Activated CD4-positive, alpha-beta memory T cell treated with anti-CD3 and anti-CD28 coated beads for 36 hours (primary cell): ENCODE measurements around the gene ASXL1. TPM values are rescaled to one million over a fixed set of nuclear protein-coding genes. Genes with fewer than 3 reads are reported as not detected.
"Not testable (repeated sequence)": the region's sequence is repeated elsewhere in the genome, so short reads cannot be mapped to it uniquely, and the experiment has no call there.

Experiments used
- CTCF ChIA-PET: fragments of 350-600 bp; sonication (Branson Sonifier 250); formaldehyde crosslinking; loops from one replicate; lab custom pipeline; 2021; ENCODE audit warnings: antibody characterized with exemption, inconsistent platforms; lab: Charles Lee
- POLR2A ChIA-PET: fragments of 350-600 bp; sonication (Branson Sonifier 250); formaldehyde crosslinking; loops from one replicate; lab custom pipeline; 2021; ENCODE audit warnings: antibody characterized with exemption; lab: Charles Lee
- DNase-seq: peaks from one replicate; pipeline ENCODE4 v3.0.0-alpha.2; 2020
- H3K27ac Mint-ChIP-seq: one replicate; pipeline ENCODE4 v1.8.0; 2021; ENCODE audit warnings: mixed read lengths
- H3K27me3 Mint-ChIP-seq: one replicate; pipeline ENCODE4 v1.8.0; 2021; ENCODE audit warnings: mixed read lengths
- H3K36me3 Mint-ChIP-seq: one replicate; pipeline ENCODE4 v1.8.0; 2021; ENCODE audit warnings: mixed read lengths
- H3K4me1 Mint-ChIP-seq: one replicate; pipeline ENCODE4 v1.8.0; 2021; ENCODE audit warnings: low read depth, mixed read lengths
- H3K4me3 Mint-ChIP-seq: one replicate; pipeline ENCODE4 v1.8.0; 2021; ENCODE audit warnings: mild to moderate bottlenecking, mixed read lengths
- H3K9me3 Mint-ChIP-seq: one replicate; pipeline ENCODE4 v1.8.0; 2021; ENCODE audit warnings: mixed read lengths
- intact Hi-C: fragments of 100-400 bp; cut with micrococcal nuclease; formaldehyde crosslinking; loops from one replicate; pipeline ENCODE4 v1.15.1; 2023
- total RNA-seq, 2 experiments: library from RNA; stranded (reverse); gene quantifications; one replicate each; pipeline ENCODE4 v1.2.3, GENCODE V29; 2021

Gene ASXL1
- total RNA-seq, 2 experiments from 2014 or later = 141 to 147 TPM

DNA sequence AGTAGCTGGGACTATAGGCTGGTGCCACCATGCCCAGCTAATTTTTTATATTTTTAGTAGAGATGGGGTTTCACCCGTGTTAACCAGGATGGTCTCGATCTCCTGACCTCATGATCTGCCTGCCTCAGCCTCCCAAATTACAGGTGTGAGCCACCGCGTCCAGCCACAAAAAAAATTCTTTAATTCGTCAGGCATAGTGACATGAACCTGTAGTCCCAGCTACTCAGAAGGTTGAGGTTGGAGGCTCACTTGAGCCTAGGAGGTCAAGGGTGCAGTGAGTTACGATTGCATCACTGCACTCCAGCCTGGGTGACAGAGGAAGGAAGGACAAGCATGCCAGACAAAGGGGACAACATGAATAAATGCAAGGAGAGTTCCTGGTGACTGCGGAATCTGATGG, 19.5 kb upstream of the ASXL1 start:
- intact Hi-C loops = no loop called here
- ChIA-PET CTCF (no interaction called here), POLR2A (no interaction called here)
- peaks cover 31% of the 10 kb centered on the region for H3K4me1 Mint-ChIP-seq
- peaks cover 29% of the 10 kb centered on the region for H3K36me3 Mint-ChIP-seq
- no peaks in the 10 kb centered on the region for H3K9me3 Mint-ChIP-seq
- H3K4me3 Mint-ChIP-seq = no peak overlapping the region
- H3K27ac Mint-ChIP-seq = no peak overlapping the region
- DNase-seq = no peak
- H3K27me3 Mint-ChIP-seq = no peaks in the 10 kb centered on the region

DNA sequence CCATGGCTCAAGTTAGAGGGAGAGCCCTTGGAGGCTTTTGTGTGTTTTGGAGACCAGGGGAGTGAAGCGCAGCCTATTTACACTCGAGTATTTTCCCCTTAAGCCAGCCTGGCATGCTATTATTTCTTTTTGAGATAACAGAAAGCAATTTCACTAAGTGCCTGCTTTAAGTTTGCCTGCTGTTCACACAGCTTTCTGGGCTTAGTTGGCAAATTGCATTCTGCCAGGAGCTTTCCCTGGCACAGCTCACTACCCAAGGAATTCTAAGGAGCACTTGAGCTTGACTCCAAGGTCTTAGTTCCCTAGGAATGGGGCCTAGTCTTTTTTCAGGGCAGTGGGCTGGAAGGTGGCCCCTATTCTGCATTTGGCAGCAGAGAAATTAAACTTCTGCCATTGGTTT, 19.0 kb upstream of the ASXL1 start:
- ChIA-PET CTCF (no interaction called here), POLR2A (no interaction called here)
- no peak overlapping the region for H3K4me3 Mint-ChIP-seq
- H3K36me3 Mint-ChIP-seq = peaks cover 26% of the 10 kb centered on the region
- intact Hi-C loops = no loop called here
- H3K9me3 Mint-ChIP-seq = no peaks in the 10 kb centered on the region
- no peak for DNase-seq
- H3K27ac Mint-ChIP-seq = no peak overlapping the region
- H3K27me3 Mint-ChIP-seq = no peaks in the 10 kb centered on the region
- H3K4me1 Mint-ChIP-seq = peaks cover 27% of the 10 kb centered on the region

DNA sequence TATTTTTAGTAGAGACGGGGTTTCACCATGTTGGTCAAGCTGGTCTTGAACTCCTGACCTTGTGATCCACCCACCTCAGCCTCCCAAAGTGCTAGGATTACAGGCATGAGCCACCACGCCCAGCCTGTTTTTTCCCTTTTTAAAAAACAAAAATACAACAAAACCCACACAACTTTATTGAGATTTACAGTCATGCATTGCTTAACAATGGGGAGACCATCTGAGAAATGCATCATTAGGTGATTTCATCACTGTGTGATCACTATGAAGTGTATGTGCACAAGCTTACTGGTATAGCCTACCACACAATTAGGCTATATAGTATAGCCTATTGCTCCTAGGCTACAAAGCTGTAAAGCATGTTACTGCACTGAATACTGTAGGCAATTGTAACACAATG, 17.1 kb upstream of the ASXL1 start:
- H3K4me3 Mint-ChIP-seq, DNase-seq, H3K9me3 Mint-ChIP-seq, intact Hi-C loops, CTCF ChIA-PET, H3K27me3 Mint-ChIP-seq, H3K27ac Mint-ChIP-seq, POLR2A ChIA-PET: not testable (repeated sequence)
- Mint-ChIP-seq H3K36me3 (peaks cover 13% of the 10 kb centered on the region), H3K4me1 (peaks cover 13% of the 10 kb centered on the region)

DNA sequence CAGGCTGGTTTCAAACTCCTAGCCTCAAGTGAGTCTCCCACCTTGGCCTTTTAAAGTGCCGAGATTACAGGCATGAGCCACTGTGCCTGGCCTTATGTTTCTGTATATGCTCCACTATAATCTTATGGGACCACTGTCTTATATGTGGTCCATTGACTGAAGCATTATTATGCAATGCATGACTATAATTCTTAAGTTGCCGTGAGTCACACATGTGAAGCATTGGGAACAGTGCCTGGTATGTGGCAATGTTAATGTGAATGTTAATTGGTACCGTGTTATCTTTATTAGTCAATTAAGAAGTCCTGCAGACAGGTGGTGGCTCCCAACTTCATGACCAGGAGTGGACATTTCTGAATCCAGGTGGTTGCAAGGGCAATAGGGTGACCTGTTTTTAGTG, 14.7 kb upstream of the ASXL1 start:
- Mint-ChIP-seq H3K4me3 (no peak overlapping the region), H3K4me1 (peaks cover 6% of the 10 kb centered on the region), H3K9me3 (no peaks in the 10 kb centered on the region), H3K36me3 (peaks cover 9% of the 10 kb centered on the region), H3K27me3 (no peaks in the 10 kb centered on the region), H3K27ac (no peak overlapping the region)
- ChIA-PET CTCF (no interaction called here), POLR2A (no interaction called here)
- no peak for DNase-seq
- intact Hi-C loops = no loop called here

DNA sequence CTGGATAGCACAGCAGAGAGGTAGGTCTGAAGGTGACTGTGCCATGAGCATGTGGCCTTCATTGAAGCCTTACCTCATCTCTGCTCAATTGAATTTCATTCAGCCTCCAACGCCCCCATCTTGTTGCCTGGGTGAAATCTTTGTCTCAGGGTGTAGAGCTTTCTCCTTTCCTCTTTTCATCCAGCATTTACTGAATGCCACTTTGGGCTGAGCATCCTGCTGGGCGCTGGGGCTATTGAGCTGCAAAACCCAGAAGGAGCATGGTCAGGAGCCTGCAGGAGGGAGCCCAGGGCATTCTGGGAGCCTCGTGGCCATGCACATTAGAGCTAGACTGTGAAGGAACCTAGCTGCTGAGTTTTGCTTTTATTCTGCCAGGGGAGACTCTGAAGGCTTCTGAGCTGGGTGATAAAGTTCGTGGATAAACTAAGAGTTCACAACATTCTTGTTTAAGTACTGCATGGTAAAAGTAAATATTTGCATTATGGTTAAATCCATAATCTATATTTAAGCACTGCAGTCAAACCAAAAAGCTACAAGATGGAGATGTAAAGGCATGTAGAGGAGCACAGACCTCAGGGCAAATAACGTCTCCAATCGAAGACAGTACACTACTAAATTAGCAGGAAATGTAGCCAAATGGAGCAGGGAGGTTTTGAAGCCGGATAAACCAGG, 13.2 kb upstream of the ASXL1 start:
- peaks cover 14% of the 10 kb centered on the region for H3K36me3 Mint-ChIP-seq
- peaks cover 6% of the 10 kb centered on the region for H3K4me1 Mint-ChIP-seq
- no peaks in the 10 kb centered on the region for H3K9me3 Mint-ChIP-seq
- no peak for DNase-seq
- ChIA-PET POLR2A (interaction anchor here (0.6 to 1.3 kb wide), 3 partner anchors 11 to 134 kb away, joined by 3 read pairs; no protein-coding TSS in a partner anchor), CTCF (no interaction called here)
- H3K27me3 Mint-ChIP-seq = no peaks in the 10 kb centered on the region
- H3K27ac Mint-ChIP-seq = no peak overlapping the region
- intact Hi-C loops = no loop called here
- no peak overlapping the region for H3K4me3 Mint-ChIP-seq

- intact Hi-C loops = no loop called here
- Mint-ChIP-seq H3K27ac (no peak overlapping the region), H3K27me3 (no peaks in the 10 kb centered on the region), H3K4me1 (no peaks in the 10 kb centered on the region), H3K9me3 (no peaks in the 10 kb centered on the region), H3K36me3 (peaks cover 12% of the 10 kb centered on the region), H3K4me3 (no peak overlapping the region)
- ChIA-PET POLR2A (no interaction called here), CTCF (interaction anchor here (0.6 kb wide), 1 partner anchor 51 kb away, joined by 3 read pairs; no protein-coding TSS in a partner anchor)
- no peak for DNase-seq
Observed at GRCh38 chr20:32348207-32348606, 9.9 kb upstream of the ASXL1 start.

GRCh38 chr20:32350421-32350820, 7.7 kb upstream of the ASXL1 start:
- Mint-ChIP-seq H3K4me3 (no peak overlapping the region), H3K27me3 (no peaks in the 10 kb centered on the region), H3K36me3 (peaks cover 12% of the 10 kb centered on the region), H3K4me1 (peaks cover 17% of the 10 kb centered on the region), H3K9me3 (no peaks in the 10 kb centered on the region), H3K27ac (no peak overlapping the region)
- intact Hi-C loops = no loop called here
- ChIA-PET POLR2A (no interaction called here), CTCF (no interaction called here)
- no peak for DNase-seq

DNA sequence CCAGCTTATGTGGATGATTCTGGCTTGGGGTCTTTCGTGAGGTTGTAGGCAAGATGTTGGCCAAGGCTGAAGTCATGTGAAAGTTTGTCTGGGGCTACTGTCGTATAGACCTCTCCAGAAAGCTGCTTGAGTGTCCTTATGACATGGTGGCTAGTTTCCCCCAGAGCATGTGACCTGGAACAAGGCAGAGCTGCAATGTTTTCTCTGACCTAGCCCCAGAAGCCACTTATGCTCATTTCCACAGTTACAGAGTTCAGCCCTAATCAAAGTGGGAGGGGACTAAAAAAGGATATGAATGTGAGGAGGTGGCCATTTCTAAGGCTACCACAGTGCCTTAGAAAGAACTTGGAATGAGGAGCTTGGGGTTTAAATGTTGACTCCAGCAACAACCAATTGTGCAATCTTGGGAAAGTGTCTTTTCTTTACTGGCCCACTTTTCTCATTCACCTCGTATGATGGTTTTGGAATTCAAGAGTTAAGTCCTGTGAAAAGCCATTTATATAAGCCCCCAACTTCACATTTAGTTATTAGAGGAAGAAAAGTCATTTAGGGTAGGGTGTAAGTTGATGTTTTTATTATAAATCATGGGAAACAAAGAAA, 5.9 kb upstream of the ASXL1 start:
- H3K9me3 Mint-ChIP-seq = no peaks in the 10 kb centered on the region

DNA sequence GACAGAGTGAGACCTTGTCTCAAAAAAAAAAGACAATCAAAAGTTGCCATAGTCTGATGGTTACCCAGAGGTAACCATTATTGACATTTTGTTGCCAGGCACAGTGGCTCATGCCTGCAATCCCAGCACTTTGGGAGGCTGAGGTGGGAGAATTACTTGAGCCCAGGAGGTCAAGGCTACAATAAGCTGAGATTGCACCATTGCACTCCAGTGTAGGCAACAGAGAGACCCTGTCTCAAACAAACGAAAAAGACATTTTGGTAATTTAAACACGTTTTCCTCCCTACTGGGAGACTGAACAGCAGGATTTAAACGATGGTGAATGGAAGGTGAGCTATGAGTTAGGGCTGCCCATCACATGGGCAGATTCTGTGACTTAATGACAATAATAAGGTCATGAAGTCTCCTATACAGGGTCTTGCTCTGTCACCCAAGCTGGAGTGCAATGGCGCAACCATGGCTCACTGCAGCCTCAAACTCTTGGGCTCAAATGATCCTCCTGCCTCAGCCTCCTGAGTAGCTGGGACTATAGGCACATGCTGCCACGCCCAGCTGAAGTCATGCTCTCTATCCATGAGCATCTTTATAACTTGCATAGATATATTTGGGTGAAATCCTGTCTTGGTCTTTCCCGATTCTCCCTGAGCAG, 4.2 kb upstream of the ASXL1 start:
- ChIA-PET CTCF (interaction anchor here (1.5 kb wide), 1 partner anchor 21 kb away, joined by 5 read pairs; no protein-coding TSS in a partner anchor), POLR2A (interaction anchor here (0.7 to 2.8 kb wide), 3 partner anchors 21 to 449 kb away, joined by 3 to 31 read pairs (median 6); no protein-coding TSS in a partner anchor)
- Mint-ChIP-seq H3K9me3 (no peaks in the 10 kb centered on the region), H3K36me3 (peaks cover 11% of the 10 kb centered on the region), H3K27me3 (no peaks in the 10 kb centered on the region), H3K27ac (peak overlapping the region; percentile 91), H3K4me3 (peak overlapping the region; percentile 4), H3K4me1 (peaks cover 36% of the 10 kb centered on the region)
- no peak for DNase-seq
- intact Hi-C loops = no loop called here

More for the DNA sequence above, 5.9 kb upstream of the ASXL1 start:
- no peak overlapping the region for H3K4me3 Mint-ChIP-seq
- H3K27me3 Mint-ChIP-seq = no peaks in the 10 kb centered on the region
- POLR2A ChIA-PET = no interaction called here
- no peak overlapping the region for H3K27ac Mint-ChIP-seq
- H3K36me3 Mint-ChIP-seq = peaks cover 12% of the 10 kb centered on the region
- CTCF ChIA-PET = no interaction called here
- DNase-seq = no peak
- peaks cover 32% of the 10 kb centered on the region for H3K4me1 Mint-ChIP-seq
- intact Hi-C loops = no loop called here

DNA sequence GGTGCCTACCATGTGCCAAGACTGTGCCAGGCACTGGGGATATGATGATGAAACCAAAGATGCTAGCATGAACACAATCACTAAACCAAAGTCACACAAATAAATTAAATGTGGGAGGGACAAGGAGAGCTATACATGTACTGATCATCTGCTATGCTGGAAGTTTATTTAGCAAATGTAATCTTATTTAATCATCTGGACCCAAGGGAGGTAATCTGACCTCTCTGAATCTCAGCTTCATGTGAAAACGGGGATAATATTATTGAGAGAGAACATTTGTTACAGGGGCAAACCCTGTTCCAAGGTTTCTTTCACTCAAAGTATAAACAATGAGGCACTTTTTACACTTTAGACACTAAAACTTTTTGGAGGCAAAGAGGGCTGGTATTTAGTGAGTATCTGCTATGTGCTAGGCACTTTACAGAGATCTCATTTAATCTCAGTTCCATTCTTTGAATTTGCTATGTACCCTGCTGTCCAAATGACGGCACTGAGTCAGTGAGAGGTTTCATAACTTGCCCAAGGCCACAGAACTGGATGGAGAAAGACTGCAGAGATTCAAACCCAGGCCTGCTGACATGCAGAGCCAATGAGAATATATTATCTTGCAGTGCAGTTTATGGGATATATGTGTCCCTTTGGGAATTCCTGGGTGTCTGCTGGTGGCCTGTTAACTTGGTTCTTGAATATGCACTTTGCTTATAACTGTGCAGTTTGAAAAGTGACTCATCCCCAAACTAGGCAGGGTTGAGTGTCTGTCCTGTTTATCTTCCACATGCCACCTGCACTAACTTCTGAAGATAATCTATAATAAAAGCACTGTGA, 3.3 kb upstream of the ASXL1 start:
- Mint-ChIP-seq H3K36me3 (peaks cover 15% of the 10 kb centered on the region), H3K9me3 (no peaks in the 10 kb centered on the region), H3K4me3 (peak overlapping the region; percentile 6), H3K27ac (peak overlapping the region; percentile 91), H3K27me3 (no peaks in the 10 kb centered on the region), H3K4me1 (peaks cover 38% of the 10 kb centered on the region)
- ChIA-PET POLR2A (interaction anchor here (1.0 to 6.1 kb wide), 5 partner anchors 13 to 150 kb away, joined by 3 to 62 read pairs (median 15); no protein-coding TSS in a partner anchor), CTCF (interaction anchor here (1.5 kb wide), 1 partner anchor 22 kb away, joined by 5 read pairs; no protein-coding TSS in a partner anchor)
- intact Hi-C loops = loop anchor here (1.0 to 5.0 kb wide), 10 partner anchors 11 to 612 kb away; no protein-coding TSS in a partner anchor
- DNase-seq = peak; percentile 58

DNA sequence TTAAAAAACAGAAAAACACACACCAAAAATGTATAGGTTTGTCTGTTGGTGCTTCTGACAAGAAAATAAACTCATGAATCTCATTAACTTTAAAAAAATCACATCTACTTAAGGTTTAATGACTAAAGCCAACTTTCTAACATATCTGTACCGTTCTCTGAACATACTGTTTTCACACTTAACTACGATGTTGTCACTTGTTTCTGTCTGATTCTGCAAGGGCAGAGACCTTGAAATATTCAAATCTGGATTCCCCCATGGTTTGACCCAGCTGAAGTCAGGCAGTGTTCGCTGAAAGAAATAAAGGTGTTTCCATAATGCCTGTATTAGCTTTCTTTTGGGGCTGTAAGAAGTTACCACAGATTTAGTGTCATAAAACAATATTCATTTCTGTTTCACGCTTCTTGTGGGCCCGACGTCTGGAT, 2.7 kb upstream of the ASXL1 start:
- Mint-ChIP-seq H3K27me3 (no peaks in the 10 kb centered on the region), H3K4me3 (peak overlapping the region; percentile 18), H3K36me3 (peaks cover 19% of the 10 kb centered on the region), H3K4me1 (peaks cover 42% of the 10 kb centered on the region), H3K27ac (peak overlapping the region; percentile 91), H3K9me3 (no peaks in the 10 kb centered on the region)
- ChIA-PET POLR2A (interaction anchor here (1.1 to 6.1 kb wide), 4 partner anchors 13 to 150 kb away, joined by 5 to 62 read pairs (median 23); no protein-coding TSS in a partner anchor), CTCF (no interaction called here)
- intact Hi-C loops = loop anchor here (1.0 to 5.0 kb wide), 10 partner anchors 11 to 612 kb away; no protein-coding TSS in a partner anchor
- peak; percentile 62 for DNase-seq
